Lower lobe of right lung (tissue), 2 donors: Measurements from ENCODE around the gene OBSCN. TPM values are rescaled to one million over a fixed set of nuclear protein-coding genes. Genes with fewer than 3 reads are reported as not detected.

Experiments used
- ATAC-seq, 2 donors: fragments of 200-7000 bp; cut with Tn5 transposase; one replicate each; pipeline ENCODE4 v1.9.1; 2020 to 2022; ENCODE audit warnings: mild to moderate bottlenecking in 2 of 2, moderate library complexity in 2 of 2
- DNase-seq: peaks from one replicate; pipeline ENCODE4 v3.0.0-alpha.2; 2020
- H3K27ac ChIP-seq: fragments of 200-600 bp; one replicate; pipeline ENCODE4 v1.8.0; 2022
- H3K27me3 ChIP-seq: fragments of 200-600 bp; one replicate; pipeline ENCODE4 v1.8.0; 2022; ENCODE audit warnings: low read depth
- H3K36me3 ChIP-seq: fragments of 200-600 bp; one replicate; pipeline ENCODE4 v1.8.0; 2022; ENCODE audit warnings: mild to moderate bottlenecking
- H3K4me1 ChIP-seq: fragments of 200-600 bp; one replicate; pipeline ENCODE4 v1.8.0; 2022
- H3K4me3 ChIP-seq: fragments of 200-600 bp; one replicate; pipeline ENCODE4 v1.8.0; 2022; ENCODE audit warnings: mild to moderate bottlenecking
- H3K9me3 ChIP-seq: fragments of 200-600 bp; one replicate; pipeline ENCODE4 v1.8.0; 2022
- CTCF ChIP-seq: fragments of 200-600 bp; IDR thresholded peaks from one replicate; pipeline ENCODE4 v1.8.0; 2022; ENCODE audit warnings: antibody characterized with exemption, mild to moderate bottlenecking
- intact Hi-C: fragments of 100-400 bp; cut with DNase I; formaldehyde crosslinking; loops from one replicate; pipeline ENCODE4 v1.11.0; 2022
- total RNA-seq: library from RNA; stranded (reverse); fragmentation: NEBNext Ultra II Directional; extraction: Animal tissue kit (Norgen Biotek cat#: 25700); gene quantifications from one replicate; pipeline ENCODE4 v1.2.1, GENCODE V29; 2021
- donor health status: DM: no; HTN: yes; CAD: no; lungs with severe emphysema.

Gene OBSCN
- total RNA-seq, 1 donor from 2014 or later = 35.6 TPM

- TF ChIP-seq CTCF = no peak
Measured at GRCh38 chr1:228209657-228210056, 1.8 kb downstream of the OBSCN start.

GRCh38 chr1:228210076-228210651 lies 2.3 kb downstream of the OBSCN start:
- ATAC-seq (no peak), DNase-seq (no peak)
- no peaks in the 10 kb centered on the region for H3K9me3 ChIP-seq
- no peaks in the 10 kb centered on the region for H3K36me3 ChIP-seq
- no peak for TF ChIP-seq CTCF
- H3K4me3 ChIP-seq = no peak overlapping the region
- no peak overlapping the region for H3K27ac ChIP-seq
- peaks cover 8% of the 10 kb centered on the region for H3K4me1 ChIP-seq
- intact Hi-C loops = no loop called here
- peaks cover 18% of the 10 kb centered on the region for H3K27me3 ChIP-seq

More at GRCh38 chr1:228209657-228210056, 1.8 kb downstream of the OBSCN start:
- H3K27ac ChIP-seq = no peak overlapping the region
- DNase-seq (no peak), ATAC-seq (no peak)
- no peaks in the 10 kb centered on the region for H3K36me3 ChIP-seq
- peaks cover 18% of the 10 kb centered on the region for H3K27me3 ChIP-seq
- H3K4me1 ChIP-seq = peaks cover 8% of the 10 kb centered on the region
- no peaks in the 10 kb centered on the region for H3K9me3 ChIP-seq
- H3K4me3 ChIP-seq = no peak overlapping the region
- intact Hi-C loops = no loop called here

GRCh38 chr1:228210712-228211530 lies 3.1 kb downstream of the OBSCN start:
- no peak for ATAC-seq
- H3K27ac ChIP-seq = no peak overlapping the region
- peaks cover 18% of the 10 kb centered on the region for H3K27me3 ChIP-seq
- DNase-seq = no peak
- TF ChIP-seq CTCF = no peak
- no peaks in the 10 kb centered on the region for H3K9me3 ChIP-seq
- H3K4me1 ChIP-seq = peaks cover 8% of the 10 kb centered on the region
- intact Hi-C loops = no loop called here
- no peaks in the 10 kb centered on the region for H3K36me3 ChIP-seq
- H3K4me3 ChIP-seq = no peak overlapping the region

- no peak for TF ChIP-seq CTCF
- intact Hi-C loops = no loop called here
Measured at GRCh38 chr1:228211531-228212414, 3.9 kb downstream of the OBSCN start.

GRCh38 chr1:228212415-228212965 lies 4.6 kb downstream of the OBSCN start:
- H3K4me3 ChIP-seq = peak overlapping the region; percentile 67
- peaks cover 5% of the 10 kb centered on the region for H3K36me3 ChIP-seq
- H3K27ac ChIP-seq = no peak overlapping the region
- DNase-seq (peak; percentile 51), ATAC-seq (no peak)
- peaks cover 13% of the 10 kb centered on the region for H3K27me3 ChIP-seq
- intact Hi-C loops = no loop called here
- no peak for TF ChIP-seq CTCF
- H3K4me1 ChIP-seq = peaks cover 8% of the 10 kb centered on the region
- H3K9me3 ChIP-seq = no peaks in the 10 kb centered on the region

More at GRCh38 chr1:228211531-228212414, 3.9 kb downstream of the OBSCN start:
- Histone ChIP-seq H3K27me3 (peaks cover 18% of the 10 kb centered on the region), H3K36me3 (no peaks in the 10 kb centered on the region), H3K4me3 (no peak overlapping the region), H3K4me1 (peaks cover 8% of the 10 kb centered on the region), H3K9me3 (no peaks in the 10 kb centered on the region), H3K27ac (no peak overlapping the region)
- ATAC-seq (no peak), DNase-seq (peak; percentile 49)
